Measurements from ENCODE around the gene KLHL35.
"Not testable (repeated sequence)": the region's sequence is repeated elsewhere in the genome, so short reads cannot be mapped to it uniquely, and the experiment has no call there.

KLHL35 gene

DNA sequence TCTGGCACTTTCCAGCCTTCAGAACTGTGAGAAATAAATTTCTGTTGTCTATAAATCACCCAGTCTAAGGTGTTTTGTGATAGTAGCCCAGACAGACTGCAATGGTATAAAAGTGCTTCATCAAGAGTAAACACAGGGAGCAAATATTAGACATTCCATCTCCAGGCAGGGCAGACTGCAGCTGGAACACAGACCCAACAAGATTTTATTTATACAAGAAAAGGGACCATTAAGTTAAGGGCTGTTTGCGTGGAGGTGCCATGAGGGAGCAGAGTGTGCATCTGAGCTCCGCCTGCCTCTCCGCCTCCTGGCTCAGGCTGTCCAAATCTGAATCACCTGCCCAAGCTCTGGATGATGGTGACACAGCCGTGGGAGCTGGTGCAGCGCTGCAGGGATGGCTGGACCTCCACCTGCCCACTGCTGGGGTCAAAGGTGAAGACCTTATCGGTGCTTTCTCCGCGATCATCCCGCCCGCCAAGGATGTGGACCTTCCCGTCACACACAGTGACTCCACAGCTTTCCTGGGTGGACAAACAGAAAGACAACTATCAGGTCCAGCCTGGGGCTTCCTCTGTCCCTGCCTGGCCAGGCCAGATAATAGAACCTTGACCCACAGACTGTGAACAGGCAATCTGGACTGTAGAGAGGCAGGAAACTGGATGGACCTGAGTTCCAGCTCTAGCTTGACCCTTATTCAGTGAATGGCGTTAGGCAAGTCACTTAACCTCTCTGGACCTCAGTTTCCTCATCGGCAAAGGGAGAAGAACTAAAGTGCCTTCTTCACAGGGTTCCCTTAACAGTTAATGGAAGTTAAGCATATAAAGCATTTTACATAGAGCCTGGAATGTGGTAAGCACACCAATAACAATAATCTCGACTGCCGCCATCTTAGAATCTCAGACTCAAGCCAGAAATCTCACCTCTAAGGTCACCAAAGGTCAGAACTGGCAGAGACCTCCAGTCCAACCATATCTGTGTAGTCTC is 10.5 kb downstream of the KLHL35 start:
- no peak for DNase-seq

DNA sequence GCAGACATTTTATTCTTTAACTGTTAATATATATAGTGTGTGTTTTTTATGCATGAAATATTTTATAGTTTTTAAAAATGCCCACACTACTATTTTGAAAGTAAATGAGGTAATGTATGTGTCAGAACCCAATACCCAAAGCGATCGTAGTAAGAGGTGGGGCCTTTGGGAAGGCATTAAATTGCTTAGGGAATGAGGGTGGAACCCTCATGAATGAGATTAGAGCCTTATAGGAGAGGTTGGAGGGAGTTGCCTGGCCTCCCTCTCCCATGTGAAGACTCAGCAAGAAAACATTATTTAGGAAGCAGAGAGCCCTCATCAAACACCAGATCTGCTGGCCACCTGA is 11.1 kb downstream of the KLHL35 start:
- no peak for DNase-seq

DNA sequence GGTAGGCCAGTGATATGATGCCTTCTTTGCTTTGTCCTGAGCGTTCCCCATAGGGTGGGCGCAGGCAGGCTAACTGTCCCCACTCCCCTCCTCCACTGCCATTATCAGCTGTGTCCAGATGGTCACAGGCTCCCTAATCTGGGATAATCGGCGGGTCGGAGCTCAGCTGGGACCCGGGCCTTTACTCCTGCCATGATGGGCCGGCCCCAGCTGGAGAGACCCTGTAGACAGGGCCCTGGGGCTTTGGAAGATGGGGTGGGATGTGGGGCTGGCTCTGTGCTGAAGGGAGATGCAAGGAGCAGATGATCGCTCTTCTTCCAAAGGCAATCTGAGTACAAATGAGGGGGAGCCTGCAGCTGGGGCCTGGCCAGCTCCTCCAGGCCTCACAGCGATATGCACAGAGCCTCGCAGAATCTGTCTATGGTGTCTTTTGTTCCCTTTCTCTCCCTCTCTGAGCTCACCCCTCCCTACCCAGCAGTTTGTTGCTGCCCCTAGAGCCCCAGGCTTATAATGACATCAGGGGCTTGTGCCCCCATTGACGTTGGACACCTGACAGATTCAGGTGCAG is 11.9 kb downstream of the KLHL35 start:
- no peak for DNase-seq

DNA sequence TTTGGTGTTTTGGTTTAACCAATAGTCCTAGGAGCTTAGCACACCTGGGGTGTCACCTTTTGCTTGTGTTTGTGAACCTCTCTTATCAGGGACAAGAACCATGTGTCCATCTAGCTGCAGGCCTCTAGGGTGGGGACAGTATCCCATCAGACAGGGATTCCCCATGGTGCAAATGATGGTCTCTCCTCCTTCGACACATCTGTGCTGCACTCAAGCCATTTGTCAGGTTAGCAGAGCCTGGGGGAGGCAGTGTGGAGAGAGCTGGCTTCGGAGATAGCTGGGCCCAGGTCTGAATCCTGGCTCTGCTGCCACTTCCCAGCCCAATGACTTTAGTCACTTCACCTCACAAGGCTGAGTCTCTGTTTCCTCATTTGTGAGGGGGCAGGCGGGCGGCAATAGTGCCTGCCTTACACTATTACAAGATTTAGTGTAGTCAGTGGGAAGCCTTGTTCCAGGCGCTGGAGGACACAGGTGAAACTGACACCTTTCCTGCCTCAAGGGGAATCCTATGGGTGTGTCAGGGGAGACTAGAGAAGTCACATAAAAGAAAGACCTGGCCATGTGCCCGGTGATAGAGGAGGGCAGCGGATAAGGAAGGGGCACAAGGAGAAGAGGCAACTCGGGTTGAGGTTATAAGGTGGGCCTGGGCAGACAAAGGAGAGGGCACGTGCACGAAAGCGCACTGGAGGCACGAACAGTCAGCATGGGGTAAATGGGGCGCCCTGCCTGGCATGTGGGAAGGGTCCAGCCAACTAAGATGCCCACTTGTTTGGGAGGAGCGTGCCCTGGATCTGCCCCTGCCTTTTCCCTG is 12.6 kb downstream of the KLHL35 start:
- DNase-seq = no peak

DNA sequence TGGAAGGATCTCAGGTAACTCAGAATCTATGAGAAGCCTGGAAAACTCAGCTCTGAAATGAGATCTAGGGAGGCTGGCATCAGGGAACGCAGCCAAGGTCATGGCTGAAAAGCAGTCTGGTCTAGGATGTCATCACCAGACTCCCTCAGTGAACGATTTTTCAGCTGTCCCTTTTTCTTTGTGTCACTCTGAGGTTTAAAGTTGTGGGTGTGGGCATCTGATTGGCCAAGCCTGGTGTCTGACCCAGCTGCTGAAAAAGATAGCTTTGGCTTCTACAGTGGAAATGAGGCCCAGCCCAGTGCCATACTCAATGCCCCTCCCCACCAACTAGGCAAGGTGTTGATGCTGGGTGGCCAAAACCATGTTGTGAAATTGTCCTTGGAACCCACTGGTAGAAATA is 19.1 kb downstream of the KLHL35 start:
- no peak for DNase-seq

DNA sequence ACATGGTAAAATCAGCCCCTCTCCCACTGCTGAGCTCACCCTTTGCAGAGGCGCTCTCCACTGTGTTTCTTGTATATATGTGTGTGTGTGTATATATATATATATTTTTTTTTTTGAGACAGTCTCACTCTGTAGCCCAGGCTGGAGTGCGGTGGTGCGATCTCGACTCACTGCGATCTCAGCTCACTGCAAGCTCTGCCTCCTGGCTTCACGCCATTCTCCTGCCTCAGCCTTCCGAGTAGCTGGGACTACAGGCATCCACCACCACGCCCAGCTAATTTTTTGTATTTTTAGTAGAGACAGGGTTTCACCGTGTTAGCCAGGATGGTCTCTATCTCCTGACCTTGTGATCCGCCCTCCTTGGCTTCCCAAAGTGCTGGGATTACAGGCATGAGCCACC is 19.9 kb downstream of the KLHL35 start:
- DNase-seq = not testable (repeated sequence)

DNA sequence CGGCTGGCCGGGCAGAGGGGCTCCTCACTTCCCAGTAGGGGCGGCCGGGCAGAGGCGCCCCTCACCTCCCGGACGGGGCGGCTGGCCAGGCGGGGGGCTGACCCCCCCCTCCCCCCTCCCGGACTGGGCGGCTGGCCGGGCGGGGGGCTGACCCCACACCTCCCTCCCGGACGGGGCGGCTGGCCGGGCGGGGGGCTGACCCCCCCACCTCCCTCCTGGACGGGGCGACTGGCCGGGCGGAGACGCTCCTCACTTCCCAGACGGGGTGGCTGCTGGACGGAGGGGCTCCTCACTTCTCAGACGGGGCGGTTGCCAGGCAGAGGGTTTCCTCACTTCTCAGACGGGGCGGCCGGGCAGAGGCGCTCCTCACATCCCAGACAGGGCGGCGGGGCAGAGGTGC is 23.0 kb downstream of the KLHL35 start:
- DNase-seq = not testable (repeated sequence)

DNA sequence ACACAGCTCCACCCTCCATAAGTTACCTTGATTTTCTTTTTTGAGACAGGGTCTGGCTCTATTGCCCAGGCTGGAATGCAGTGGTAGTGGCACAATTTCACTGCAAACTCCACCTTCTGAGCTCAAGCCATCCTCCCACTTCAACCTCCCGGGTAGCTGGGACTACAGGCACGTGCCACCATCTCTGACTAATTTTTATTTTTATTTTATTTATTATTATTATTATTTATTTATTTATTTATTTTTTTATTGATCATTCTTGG is 24.1 kb downstream of the KLHL35 start:
- no peak for DNase-seq

DNA sequence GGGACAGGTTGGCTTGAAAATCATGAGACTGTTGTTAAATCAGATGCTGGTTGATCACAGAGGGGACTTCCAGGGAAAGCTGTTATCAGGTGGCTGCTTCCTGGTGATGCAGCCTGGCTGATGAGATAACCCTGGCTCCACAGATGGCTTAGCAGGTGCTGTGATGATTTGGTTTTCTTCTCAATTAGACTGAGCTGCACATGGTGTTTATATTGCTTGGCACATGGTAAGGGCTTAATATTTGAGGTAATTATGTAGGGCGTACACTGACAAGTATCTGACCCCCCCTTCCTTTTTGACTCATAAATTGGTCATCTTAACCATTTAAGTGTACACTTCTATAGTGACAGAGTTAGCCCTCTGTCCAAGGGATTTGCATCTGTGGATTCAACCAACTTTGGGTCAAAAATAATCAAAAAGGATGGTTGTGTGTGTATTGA is 26.6 kb downstream of the KLHL35 start:
- no peak for DNase-seq

DNA sequence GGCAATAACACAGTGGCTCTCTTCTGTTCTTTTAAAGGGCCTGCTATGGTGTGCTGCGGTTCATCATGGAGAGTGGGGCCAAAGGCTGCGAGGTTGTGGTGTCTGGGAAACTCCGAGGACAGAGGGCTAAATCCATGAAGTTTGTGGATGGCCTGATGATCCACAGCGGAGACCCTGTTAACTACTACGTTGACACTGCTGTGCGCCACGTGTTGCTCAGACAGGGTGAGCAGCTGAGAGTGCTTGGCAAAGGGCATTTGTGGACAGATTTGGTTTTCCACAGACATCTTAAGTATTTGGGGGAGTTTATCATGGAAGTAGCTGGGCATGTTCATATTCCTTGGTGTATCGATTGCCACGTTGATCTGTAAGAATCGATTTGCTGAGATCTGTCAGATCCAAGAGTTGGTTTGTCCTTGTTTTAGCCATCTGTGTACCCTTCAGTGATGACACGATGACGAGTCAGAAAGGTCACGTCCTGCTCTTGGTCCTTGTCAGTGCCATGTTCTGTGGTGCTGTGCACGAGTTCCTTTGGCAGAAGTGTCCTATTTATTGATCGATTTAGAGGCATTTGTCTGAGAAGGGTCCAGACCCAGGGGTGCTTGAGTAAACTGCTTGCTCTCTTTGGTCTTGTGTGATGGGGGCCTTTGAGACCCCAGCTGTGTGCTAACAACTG is 28.9 kb downstream of the KLHL35 start:
- no peak for DNase-seq

DNA sequence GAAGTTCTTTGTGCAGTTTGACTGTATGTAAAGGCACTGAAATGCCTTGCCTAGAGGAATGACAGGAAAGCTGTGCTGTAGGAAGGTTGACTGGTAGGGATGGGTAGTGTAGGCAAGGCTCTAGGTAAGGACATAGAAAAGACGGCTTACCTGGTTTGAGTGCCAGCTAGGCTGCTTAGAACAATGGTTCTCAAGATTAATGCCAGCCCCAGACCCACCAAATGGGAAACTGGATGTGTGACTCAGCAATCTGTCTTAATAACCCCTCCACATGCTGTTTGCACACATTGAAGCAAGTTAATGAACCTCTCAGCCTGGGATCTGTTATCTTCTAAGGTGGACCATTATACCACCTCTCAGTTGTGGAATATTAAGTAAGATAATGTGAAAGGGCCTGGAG is 30.0 kb downstream of the KLHL35 start:
- no peak for DNase-seq

DNA sequence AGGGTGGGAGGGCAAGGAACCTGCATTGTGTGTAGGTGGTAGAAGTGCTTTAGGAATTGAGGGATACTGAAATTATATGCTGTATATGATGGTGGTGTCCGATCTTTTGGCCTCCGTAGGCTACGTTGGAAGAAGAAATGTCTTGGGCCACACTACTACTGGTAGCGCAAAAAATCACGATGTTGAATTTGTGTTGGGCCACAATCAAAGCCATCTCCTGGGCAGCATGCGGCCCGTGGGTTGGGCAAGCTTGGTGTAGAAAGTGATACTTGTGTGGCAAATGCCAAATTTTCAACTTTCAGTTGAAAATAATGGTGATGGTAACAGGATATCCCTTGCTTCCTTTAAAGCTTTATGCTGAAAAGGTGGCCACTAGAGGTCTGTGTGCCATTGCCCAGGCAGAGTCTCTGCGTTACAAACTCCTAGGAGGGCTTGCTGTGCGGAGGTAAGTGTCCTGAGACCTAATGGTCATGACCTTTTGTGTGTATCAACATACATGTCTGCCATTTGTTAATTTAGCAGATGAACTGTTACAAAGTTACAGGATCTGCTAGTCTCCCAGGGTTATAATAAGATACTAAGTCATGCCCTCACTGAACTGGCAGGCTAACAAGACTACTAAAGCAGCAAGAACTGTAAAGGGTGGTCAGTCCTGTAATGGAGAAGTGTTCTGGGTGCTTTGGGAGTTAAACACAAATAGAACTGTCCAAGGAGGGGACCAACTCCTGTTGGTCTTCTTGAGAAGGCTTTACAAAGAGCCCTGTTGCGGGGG is 30.8 kb downstream of the KLHL35 start:
- no peak for DNase-seq

DNA sequence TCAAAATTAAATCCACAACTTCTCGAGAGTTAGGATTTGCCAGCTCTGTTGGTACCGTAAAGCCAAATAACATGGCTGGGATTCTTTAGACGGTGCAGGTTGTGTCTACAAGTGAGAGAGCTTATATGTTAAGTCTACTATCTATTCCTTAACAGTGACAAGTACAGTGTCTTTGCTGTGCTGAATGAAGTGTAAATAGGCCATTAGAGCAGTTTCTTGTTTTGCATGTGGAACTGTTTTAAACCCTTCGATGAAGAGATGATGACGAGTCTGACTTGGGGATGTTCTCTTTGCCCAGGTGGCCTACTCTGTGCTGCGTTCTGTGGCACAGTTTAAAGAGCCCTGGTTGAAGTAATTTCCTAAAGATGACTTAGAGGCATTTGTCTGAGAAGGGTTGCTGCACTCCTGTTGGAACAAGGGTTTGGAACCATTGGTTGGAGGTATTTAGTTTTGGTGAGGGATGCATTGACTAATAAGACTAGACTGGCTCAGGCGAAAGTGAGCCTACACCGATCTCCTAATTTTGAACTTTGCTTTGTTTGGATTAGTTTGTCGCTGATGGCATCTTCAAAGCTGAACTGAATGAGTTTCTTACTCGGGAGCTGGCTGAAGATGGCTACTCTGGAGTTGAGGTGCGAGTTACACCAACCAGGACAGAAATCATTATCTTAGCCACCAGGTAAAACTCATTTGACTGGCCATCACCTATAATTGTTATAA is 32.7 kb downstream of the KLHL35 start:
- no peak for DNase-seq

DNA sequence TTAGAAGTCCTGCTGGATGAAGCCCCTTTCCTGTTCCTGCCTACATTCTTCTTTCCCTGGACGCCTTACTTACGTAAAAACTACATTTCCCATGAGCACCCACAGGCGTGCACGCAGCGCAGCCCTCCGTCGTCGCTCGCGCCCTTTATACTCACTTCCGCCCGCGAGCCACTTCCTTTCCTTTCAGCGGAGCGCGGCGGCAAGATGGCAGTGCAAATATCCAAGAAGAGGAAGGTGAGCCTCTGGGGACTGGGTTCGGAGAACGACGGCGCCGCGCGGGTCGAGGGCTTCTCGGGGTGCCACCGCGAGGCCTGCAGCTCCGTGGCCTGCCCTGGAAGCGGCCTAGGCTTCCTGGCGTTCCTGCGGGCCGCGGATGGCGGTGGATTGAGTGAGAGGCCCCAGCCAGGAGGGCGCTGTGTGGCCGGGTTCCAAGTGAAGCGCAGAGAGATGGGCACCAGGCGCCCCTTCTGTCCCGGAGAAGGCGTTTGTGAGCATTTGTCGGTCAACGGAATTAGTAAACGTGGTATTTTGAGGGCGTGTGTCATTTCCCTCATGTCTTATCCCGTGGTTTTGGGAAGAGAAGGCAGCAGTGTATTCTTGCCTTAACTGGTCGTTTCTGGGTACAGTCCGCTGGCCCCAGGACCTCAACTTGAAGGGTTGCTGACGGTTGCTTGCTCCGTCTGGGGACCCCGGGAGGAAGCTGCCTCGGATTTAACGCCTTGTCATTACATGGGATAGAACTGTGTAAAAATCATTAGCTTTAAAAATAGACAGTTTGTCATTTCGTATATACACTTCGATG is 33.5 kb downstream of the KLHL35 start, which contains the start of gene RPS3:
Gene RPS3 (plus strand): TSS at position 175 of the 802 bp plus-strand sequence. CDS start 30 bp downstream, at position 205.
- peak; percentile 96 for DNase-seq

DNA sequence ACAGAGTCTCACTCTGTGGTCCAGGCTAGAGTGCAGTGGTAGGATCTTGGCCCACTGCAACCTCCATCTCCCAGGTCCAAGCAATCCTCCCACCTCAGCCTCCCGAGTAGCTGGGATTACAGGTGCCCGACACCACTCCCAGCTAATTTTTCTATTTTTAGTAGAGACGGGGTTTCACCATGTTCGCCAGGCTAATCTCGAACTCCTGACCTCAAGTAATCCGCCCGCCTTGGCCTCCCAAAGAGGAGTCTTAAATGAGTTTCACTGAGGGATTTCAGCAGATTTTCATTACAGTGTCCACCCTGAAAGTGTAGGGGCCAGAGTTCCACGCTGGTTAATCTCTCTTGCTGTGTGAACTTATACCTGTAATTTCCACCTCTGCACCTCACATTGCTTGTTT is 34.1 kb downstream of the KLHL35 start:
- no peak for DNase-seq

DNA sequence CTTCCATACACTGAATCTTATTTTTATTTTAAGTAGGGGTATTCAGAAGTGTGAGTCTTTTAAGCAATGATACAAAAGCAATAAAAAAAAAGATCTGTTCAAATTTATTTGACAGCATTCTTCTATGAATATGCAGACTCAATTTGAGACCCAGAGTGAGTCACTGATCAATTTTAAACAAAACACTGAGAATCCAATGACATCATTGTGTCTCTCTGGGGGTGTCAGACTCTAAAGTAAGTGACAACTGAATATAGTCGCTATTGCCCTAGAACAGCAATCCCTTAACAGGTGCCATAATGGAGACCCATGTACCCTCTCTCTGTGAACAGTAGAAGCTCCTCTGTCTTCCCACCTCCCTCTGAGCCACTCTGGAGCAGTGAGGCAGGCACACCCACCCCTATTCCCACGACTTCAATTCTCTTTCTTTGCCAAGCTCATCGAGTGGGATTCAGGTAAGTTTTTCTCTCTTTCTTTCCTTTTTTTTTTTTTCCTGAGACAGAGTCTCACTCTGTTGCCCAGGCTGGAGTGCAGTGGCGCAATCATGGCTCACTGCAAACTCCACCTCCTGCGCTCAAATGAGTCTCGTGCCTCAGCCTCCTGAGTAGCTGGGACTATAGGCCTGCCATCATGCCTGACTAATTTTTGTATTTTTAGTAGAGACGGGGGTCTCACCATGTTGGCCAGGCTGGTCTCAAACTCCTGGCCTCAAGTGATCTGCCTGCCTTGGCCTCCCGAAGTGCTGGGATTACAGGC is 38.7 kb downstream of the KLHL35 start:
- DNase-seq = no peak

DNA sequence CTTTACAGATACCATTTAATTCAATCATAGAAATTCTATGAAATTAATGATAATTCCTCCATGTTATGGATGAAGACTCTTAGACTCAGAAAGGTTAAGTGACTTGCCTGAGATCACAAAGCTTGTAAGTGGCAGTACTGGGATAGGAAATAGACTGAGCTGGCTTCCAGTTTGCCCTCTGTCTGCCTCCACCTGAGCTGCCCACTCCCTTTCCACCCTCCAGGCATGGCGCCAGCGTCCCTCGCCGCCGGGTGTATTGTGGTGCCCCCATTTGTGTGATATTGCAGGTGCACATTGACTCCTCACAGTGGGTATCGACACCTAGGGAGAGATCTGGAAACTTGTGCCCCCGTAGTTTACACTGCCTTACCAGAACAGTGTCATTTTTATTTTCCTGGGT is 43.1 kb downstream of the KLHL35 start:
- DNase-seq = no peak

DNA sequence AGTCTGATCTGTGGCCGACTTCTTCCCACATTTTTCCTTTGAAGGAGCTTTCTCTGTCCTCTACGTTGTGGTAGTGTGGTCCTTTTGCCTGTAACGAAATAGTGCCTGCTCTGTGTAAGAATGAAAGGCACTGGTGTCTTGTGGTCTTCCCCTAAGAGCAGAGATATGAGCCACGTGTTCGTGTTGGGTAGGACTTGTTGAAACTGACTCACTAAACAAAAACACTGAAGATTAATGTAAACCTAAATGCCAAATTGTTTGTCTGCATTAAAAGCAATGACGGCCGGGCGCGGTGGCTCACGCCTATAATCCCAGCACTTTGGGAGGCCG is 43.8 kb downstream of the KLHL35 start:
- DNase-seq = no peak

DNA sequence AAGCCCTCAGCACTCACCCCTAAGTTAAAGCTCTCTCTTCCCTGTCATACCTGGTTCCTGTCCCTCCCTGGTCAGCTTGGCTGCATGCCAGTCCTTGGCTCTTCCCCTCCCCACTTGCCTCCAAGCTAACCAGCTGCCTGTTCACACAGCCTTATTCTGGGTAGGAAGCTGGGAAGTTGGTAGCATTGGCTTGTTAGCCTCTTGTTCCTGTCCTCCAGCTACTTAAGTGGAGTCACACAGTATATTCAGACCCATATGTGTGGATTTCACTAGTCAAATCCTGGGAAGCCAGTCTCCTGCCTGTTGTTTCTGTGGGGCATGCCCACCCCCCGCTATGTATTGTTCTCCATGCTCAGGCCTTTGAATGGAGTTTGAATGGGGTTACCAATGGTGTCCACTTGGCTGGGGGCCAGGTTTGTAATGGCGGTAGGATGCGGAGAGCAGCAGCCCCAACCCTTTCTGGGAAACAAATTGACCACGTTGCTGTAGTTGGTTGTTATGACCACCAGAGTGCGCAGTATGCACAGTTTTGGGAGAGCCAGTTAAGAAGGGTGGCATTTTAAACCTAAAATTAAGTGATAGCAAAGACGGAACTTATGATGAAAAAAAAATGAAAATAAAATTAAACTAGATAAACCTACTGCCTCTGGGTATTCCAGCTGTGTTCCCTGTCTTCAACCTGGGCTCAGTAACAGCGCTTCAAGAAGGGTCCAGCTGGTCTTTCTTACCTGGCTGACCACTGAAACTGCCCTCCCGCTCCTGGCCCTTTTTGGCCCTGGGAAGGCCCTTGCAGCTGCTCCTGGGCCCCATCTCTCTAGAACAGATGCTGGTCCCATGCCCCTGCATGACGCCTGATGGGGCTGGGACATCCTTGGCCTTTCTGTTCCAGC is 44.4 kb downstream of the KLHL35 start:
- peak; percentile 82 for DNase-seq

Measured in islet precursor cell (in vitro differentiated cells).